Esophagus mucosa (tissue), 1 donor: ENCODE data around the gene THADA. TPM values are rescaled to one million over a fixed set of nuclear protein-coding genes. Genes with fewer than 3 reads are reported as not detected.
"Not testable (repeated sequence)": the region's sequence is repeated elsewhere in the genome, so short reads cannot be mapped to it uniquely, and the experiment has no call there.

ENCODE experiments used
- ATAC-seq: fragments of 200-7000 bp; cut with Tn5 transposase; one replicate; pipeline ENCODE4 v1.9.1; 2020
- total RNA-seq: library from RNA; stranded (reverse); gene quantifications from one replicate; pipeline ENCODE4 v1.2.4, GENCODE V29; 2023
- donor health status: DM: yes; HTN: yes; CAD: no.

The THADA gene
- total RNA-seq, 1 donor from 2014 or later, result 20.8 TPM

GRCh38 chr2:43317194-43317593 is 278.6 kb downstream of the THADA start:
- no peak for ATAC-seq

GRCh38 chr2:43315482-43315881 is 280.4 kb downstream of the THADA start:
- ATAC-seq, result no peak

GRCh38 chr2:43314299-43314927 is 281.4 kb downstream of the THADA start:
- ATAC-seq, result no peak

- no peak for ATAC-seq
These were observed 282.2 kb downstream of the THADA start for GRCh38 chr2:43313642-43314017.

- no peak for ATAC-seq
These were observed 282.8 kb downstream of the THADA start for GRCh38 chr2:43312755-43313641.

- no peak for ATAC-seq
These were observed 284.6 kb downstream of the THADA start for GRCh38 chr2:43311276-43311675.

GRCh38 chr2:43309935-43310334 is 285.9 kb downstream of the THADA start:
- no peak for ATAC-seq

GRCh38 chr2:43307973-43308372 is 287.9 kb downstream of the THADA start:
- ATAC-seq, result no peak

- no peak for ATAC-seq
These were observed 288.8 kb downstream of the THADA start for GRCh38 chr2:43307046-43307445.

GRCh38 chr2:43306197-43306596 is 289.6 kb downstream of the THADA start:
- no peak for ATAC-seq

GRCh38 chr2:43305517-43305916 is 290.3 kb downstream of the THADA start:
- no peak for ATAC-seq

GRCh38 chr2:43305012-43305411 is 290.8 kb downstream of the THADA start:
- ATAC-seq, result no peak

- ATAC-seq, result no peak
These were observed 291.9 kb downstream of the THADA start for GRCh38 chr2:43303889-43304288.

GRCh38 chr2:43302961-43303494 is 292.8 kb downstream of the THADA start:
- ATAC-seq, result no peak

GRCh38 chr2:43302182-43302960 is 293.5 kb downstream of the THADA start:
- no peak for ATAC-seq

GRCh38 chr2:43300781-43301583 is 294.9 kb downstream of the THADA start:
- ATAC-seq, result peak; percentile 72

- ATAC-seq, result no peak
These were observed 295.6 kb downstream of the THADA start for GRCh38 chr2:43300222-43300621.

GRCh38 chr2:43298500-43298899 is 297.3 kb downstream of the THADA start:
- no peak for ATAC-seq

GRCh38 chr2:43297740-43298139 is 298.1 kb downstream of the THADA start:
- not testable (repeated sequence) for ATAC-seq

- no peak for ATAC-seq
These were observed 300.8 kb downstream of the THADA start for GRCh38 chr2:43294973-43295603.
